OCI-LY1 (cell line): ENCODE data around the gene ZNF74.

Experiments used
- H2AFZ ChIP-seq: fragments of 200-600 bp; sonication (generic), shearing (Covaris generic); 2 replicates; pipeline ENCODE4 v1.6.0; 2014; ENCODE audit warnings: antibody characterized with exemption, mild to moderate bottlenecking, low read length
- H3F3A ChIP-seq: fragments of 200-600 bp; sonication (generic), shearing (Covaris generic); 2 replicates; pipeline ENCODE4 v1.6.0; 2014; ENCODE audit warnings: mild to moderate bottlenecking, antibody characterized with exemption, low read length, moderate library complexity; ENCODE audit not compliant: insufficient read depth
- H3K27ac ChIP-seq: fragments of 200-600 bp; sonication (generic); 2 replicates; pipeline ENCODE4 v1.5.1; 2014; ENCODE audit warnings: low read length, mixed run types, mild to moderate bottlenecking, low read depth; ENCODE audit not compliant: poor library complexity, severe bottlenecking
- H3K27me3 ChIP-seq: fragments of 200-600 bp; sonication (generic); 2 replicates; pipeline ENCODE4 v1.6.0; 2014; ENCODE audit warnings: antibody characterized with exemption, mild to moderate bottlenecking, low read length, moderate library complexity; ENCODE audit not compliant: insufficient read depth
- H3K36me3 ChIP-seq: fragments of 200-600 bp; sonication (generic); 2 replicates; pipeline ENCODE4 v1.6.1; 2014; ENCODE audit warnings: mild to moderate bottlenecking, antibody characterized with exemption, low read length, moderate library complexity, mixed read lengths; ENCODE audit not compliant: insufficient read depth
- H3K4me1 ChIP-seq: fragments of 200-600 bp; sonication (generic); 2 replicates; pipeline ENCODE4 v1.5.1; 2014; ENCODE audit warnings: mild to moderate bottlenecking, low read length, moderate library complexity; ENCODE audit not compliant: insufficient read depth, severe bottlenecking
- H3K4me2 ChIP-seq: fragments of 200-600 bp; sonication (generic), shearing (Covaris generic); 2 replicates; pipeline ENCODE4 v1.6.1; 2014; ENCODE audit warnings: low read length
- H3K4me3 ChIP-seq: fragments of 200-600 bp; sonication (generic); 2 replicates; pipeline ENCODE4 v1.5.1; 2014; ENCODE audit warnings: low read length, low read depth, mild to moderate bottlenecking, mixed read lengths; ENCODE audit not compliant: poor library complexity, severe bottlenecking
- H3K79me2 ChIP-seq: fragments of 200-600 bp; shearing (Covaris generic); 2 replicates; pipeline ENCODE4 v1.6.1; 2016; ENCODE audit warnings: mixed run types, low read length, mixed read lengths; ENCODE audit not compliant: insufficient read depth
- H3K9ac ChIP-seq: fragments of 200-600 bp; sonication (generic), shearing (Covaris generic); 2 replicates; pipeline ENCODE4 v1.6.1; 2014; ENCODE audit warnings: mild to moderate bottlenecking, low read length, mixed read lengths
- H3K9me2 ChIP-seq: fragments of 200-600 bp; sonication (generic), shearing (Covaris generic); 2 replicates; pipeline ENCODE4 v1.6.1; 2014; ENCODE audit warnings: low read depth, mild to moderate bottlenecking, low read length, mixed read lengths
- H3K9me3 ChIP-seq: fragments of 200-600 bp; shearing (Covaris generic); 2 replicates; pipeline ENCODE4 v1.6.1; 2014; ENCODE audit warnings: low read length, mixed read lengths
- H4K20me1 ChIP-seq: fragments of 200-600 bp; sonication (generic), shearing (Covaris generic); 2 replicates; pipeline ENCODE4 v1.6.0; 2016; ENCODE audit warnings: mild to moderate bottlenecking, low read length; ENCODE audit not compliant: insufficient read depth
- CTCF ChIP-seq: fragments of 200-600 bp; sonication (generic), shearing (Covaris generic); IDR thresholded peaks from 2 replicates; pipeline ENCODE4 v1.5.1; 2017; ENCODE audit warnings: mild to moderate bottlenecking, antibody characterized with exemption, low read length, moderate library complexity, mixed read lengths
- EZH2 ChIP-seq: fragments of 200-600 bp; sonication (generic), shearing (Covaris generic); IDR thresholded peaks from 2 replicates; pipeline ENCODE4 v1.8.0; 2017; ENCODE audit warnings: borderline replicate concordance, mixed run types, mild to moderate bottlenecking, antibody characterized with exemption, low read length, moderate library complexity, mixed read lengths

The ZNF74 gene

GRCh38 chr22:20442485-20443284, 48.7 kb downstream of the ZNF74 start:
- no peak overlapping the region for H3K9ac ChIP-seq
- H3F3A ChIP-seq = no peaks in the 10 kb centered on the region
- H3K36me3 ChIP-seq = peaks cover 14% of the 10 kb centered on the region; the same call in 1 of the 2 replicates
- no peak overlapping the region for H2AFZ ChIP-seq
- H3K4me3 ChIP-seq = no peak overlapping the region
- TF ChIP-seq EZH2 (no peak), CTCF (no peak)
- no peaks in the 10 kb centered on the region for H4K20me1 ChIP-seq
- no peak overlapping the region for H3K4me2 ChIP-seq
- no peaks in the 10 kb centered on the region for H3K27me3 ChIP-seq
- no peaks in the 10 kb centered on the region for H3K79me2 ChIP-seq
- no peaks in the 10 kb centered on the region for H3K9me2 ChIP-seq
- no peaks in the 10 kb centered on the region for H3K9me3 ChIP-seq
- no peak overlapping the region for H3K27ac ChIP-seq
- H3K4me1 ChIP-seq = no peaks in the 10 kb centered on the region

- H2AFZ ChIP-seq = no peak overlapping the region
- H3K9me3 ChIP-seq = no peaks in the 10 kb centered on the region
- no peak overlapping the region for H3K4me3 ChIP-seq
- H3F3A ChIP-seq = no peaks in the 10 kb centered on the region
- H3K79me2 ChIP-seq = no peaks in the 10 kb centered on the region
- H3K9ac ChIP-seq = no peak overlapping the region
- H3K4me2 ChIP-seq = no peak overlapping the region
- H3K9me2 ChIP-seq = no peaks in the 10 kb centered on the region
- no peaks in the 10 kb centered on the region for H3K4me1 ChIP-seq
- no peak overlapping the region for H3K27ac ChIP-seq
- peaks cover 14% of the 10 kb centered on the region; the same call in 1 of the 2 replicates for H3K36me3 ChIP-seq
- H4K20me1 ChIP-seq = no peaks in the 10 kb centered on the region
- no peaks in the 10 kb centered on the region for H3K27me3 ChIP-seq
- no peak for TF ChIP-seq EZH2
- no peak for TF ChIP-seq CTCF
These were observed 50.4 kb downstream of the ZNF74 start for GRCh38 chr22:20444325-20444724.

DNA sequence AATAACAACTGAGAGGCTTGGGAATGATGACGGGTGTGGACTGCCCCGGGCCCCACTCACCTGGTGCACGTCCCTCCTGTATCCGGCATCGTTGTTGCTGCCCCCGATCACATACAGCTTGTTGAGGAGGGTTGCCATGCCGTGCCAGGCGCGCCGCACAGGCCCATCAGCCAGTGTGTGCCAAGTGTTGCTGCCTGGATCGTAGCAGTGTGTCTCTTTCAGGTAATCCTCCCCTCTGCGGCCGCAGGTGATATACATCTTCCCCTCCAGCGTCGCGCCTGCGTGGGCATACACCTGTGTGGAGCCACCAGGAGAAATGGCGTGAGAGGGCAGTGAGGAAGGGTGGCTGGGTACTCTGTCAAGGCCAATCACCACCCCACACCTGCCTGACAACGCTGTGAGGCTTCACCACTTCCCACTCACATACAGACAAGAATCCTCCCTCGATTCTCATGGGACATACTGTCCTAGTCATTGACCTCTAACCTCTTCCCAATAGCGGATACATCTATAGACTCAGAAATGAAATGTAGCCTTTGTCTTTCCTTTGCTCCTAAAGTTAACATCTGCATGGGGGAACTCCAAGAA, 52.5 kb downstream of the ZNF74 start:
- H3K9ac ChIP-seq = no peak overlapping the region
- no peak overlapping the region for H3K4me3 ChIP-seq
- H2AFZ ChIP-seq = no peak overlapping the region
- no peaks in the 10 kb centered on the region for H4K20me1 ChIP-seq
- TF ChIP-seq CTCF = no peak
- no peaks in the 10 kb centered on the region for H3F3A ChIP-seq
- H3K27me3 ChIP-seq = no peaks in the 10 kb centered on the region
- H3K4me2 ChIP-seq = no peak overlapping the region
- no peaks in the 10 kb centered on the region for H3K9me2 ChIP-seq
- H3K27ac ChIP-seq = no peak overlapping the region
- no peaks in the 10 kb centered on the region for H3K79me2 ChIP-seq
- H3K4me1 ChIP-seq = no peaks in the 10 kb centered on the region
- H3K9me3 ChIP-seq = no peaks in the 10 kb centered on the region
- H3K36me3 ChIP-seq = peaks cover 14% of the 10 kb centered on the region; the same call in 1 of the 2 replicates
